Neural cell (in vitro differentiated cells): ENCODE data around the gene PPP2R2B. TPM values are rescaled to one million over a fixed set of nuclear protein-coding genes. Genes with fewer than 3 reads are reported as not detected.

Experiments used
- H2AFZ ChIP-seq: fragments of 200-600, 300-800 bp; sonication (generic), shearing (Covaris generic); 2 replicates; pipeline ENCODE4 v1.6.0; 2014; ENCODE audit warnings: low read depth, mild to moderate bottlenecking, antibody characterized with exemption, low read length, moderate library complexity
- H3F3A ChIP-seq: fragments of 200-600 bp; shearing (Covaris generic); 2 replicates; pipeline ENCODE4 v1.6.1; 2016; ENCODE audit warnings: mild to moderate bottlenecking, moderate library complexity, mixed read lengths, antibody characterized with exemption, low read length; ENCODE audit not compliant: insufficient read depth, poor library complexity, severe bottlenecking
- H3K27ac ChIP-seq: fragments of 200-600, 300-800 bp; sonication (generic), shearing (Covaris generic); 2 replicates; pipeline ENCODE4 v1.5.1; 2014; ENCODE audit warnings: mild to moderate bottlenecking, low read length, moderate library complexity
- H3K27me3 ChIP-seq: fragments of 300-800, 200-600 bp; sonication (generic), shearing (Covaris generic); 2 replicates; pipeline ENCODE4 v1.6.0; 2014; ENCODE audit warnings: mild to moderate bottlenecking, low read depth, low read length, moderate library complexity; ENCODE audit not compliant: insufficient read depth
- H3K36me3 ChIP-seq: fragments of 300-800, 200-600 bp; sonication (generic), shearing (Covaris generic); 2 replicates; pipeline ENCODE4 v1.5.1; 2014; ENCODE audit warnings: mild to moderate bottlenecking, antibody characterized with exemption, low read length, moderate library complexity; ENCODE audit not compliant: insufficient read depth
- H3K4me2 ChIP-seq: fragments of 300-800, 200-600 bp; sonication (generic), shearing (Covaris generic); 2 replicates; pipeline ENCODE4 v1.6.0; 2014; ENCODE audit warnings: mild to moderate bottlenecking, low read length
- H3K4me3 ChIP-seq: fragments of 300-800, 200-600 bp; sonication (generic), shearing (Covaris generic); 2 replicates; pipeline ENCODE4 v1.5.1; 2014; ENCODE audit warnings: mild to moderate bottlenecking, low read length, moderate library complexity
- H3K79me2 ChIP-seq: fragments of 200-600 bp; shearing (Covaris generic); replicated peaks from 2 replicates; pipeline ENCODE4 v1.6.0; 2014; ENCODE audit warnings: mild to moderate bottlenecking, low read length, moderate library complexity; ENCODE audit not compliant: insufficient read depth
- H3K9ac ChIP-seq: fragments of 300-800, 200-600 bp; sonication (generic), shearing (Covaris generic); 2 replicates; pipeline ENCODE4 v1.6.1; 2016; ENCODE audit warnings: mild to moderate bottlenecking, low read length, mixed read lengths
- H3K9me2 ChIP-seq: fragments of 200-600 bp; shearing (Covaris generic); 2 replicates; pipeline ENCODE4 v1.6.1; 2016; ENCODE audit warnings: mild to moderate bottlenecking, low read length, mixed read lengths; ENCODE audit not compliant: insufficient read depth
- H3K9me3 ChIP-seq: fragments of 200-600, 300-800 bp; sonication (generic), shearing (Covaris generic); 2 replicates; pipeline ENCODE4 v1.6.1; 2016; ENCODE audit warnings: mild to moderate bottlenecking, mixed run types, low read length, moderate library complexity, mixed read lengths
- H4K20me1 ChIP-seq: fragments of 200-600 bp; shearing (Covaris generic); 2 replicates; pipeline ENCODE4 v1.6.1; 2016; ENCODE audit warnings: mild to moderate bottlenecking, mixed run types; ENCODE audit not compliant: insufficient read depth
- CTCF ChIP-seq: fragments of 450-650 bp; IDR thresholded peaks from 2 replicates; pipeline ENCODE4 v1.5.1; 2014; ENCODE audit warnings: antibody characterized with exemption, mild to moderate bottlenecking, moderate library complexity; ENCODE audit not compliant: poor library complexity, severe bottlenecking
- EP300 ChIP-seq: fragments of 450-650 bp; conservative IDR thresholded peaks from 2 replicates; pipeline ENCODE4 v1.6.1; 2014; ENCODE audit warnings: antibody characterized with exemption, mild to moderate bottlenecking, moderate library complexity; ENCODE audit not compliant: poor library complexity, severe bottlenecking
- EZH2 ChIP-seq: fragments of 200-600, 300-800 bp; shearing (Covaris generic), sonication (generic); IDR thresholded peaks from 2 replicates; pipeline ENCODE4 v1.6.1; 2014; ENCODE audit warnings: antibody characterized with exemption, low read length, borderline replicate concordance, mild to moderate bottlenecking; ENCODE audit not compliant: insufficient read depth, poor library complexity, severe bottlenecking
- MXI1 ChIP-seq: fragments of 450-650 bp; conservative IDR thresholded peaks from 2 replicates; pipeline ENCODE4 v1.6.1; 2014; ENCODE audit warnings: antibody characterized with exemption, mild to moderate bottlenecking; ENCODE audit not compliant: poor library complexity, severe bottlenecking
- POLR2AphosphoS5 ChIP-seq: IDR thresholded peaks from 2 replicates; pipeline ENCODE4 v1.6.1; 2012
- RAD21 ChIP-seq: fragments of 450-650 bp; conservative IDR thresholded peaks from 2 replicates; pipeline ENCODE4 v1.6.1; 2014; ENCODE audit warnings: antibody characterized with exemption, mild to moderate bottlenecking, moderate library complexity
- REST ChIP-seq: IDR thresholded peaks from 2 replicates; pipeline ENCODE4 v1.6.1; 2012; ENCODE audit warnings: borderline replicate concordance
- SMC3 ChIP-seq: fragments of 450-650 bp; conservative IDR thresholded peaks from 2 replicates; pipeline ENCODE4 v1.6.1; 2014; ENCODE audit warnings: antibody characterized with exemption, mild to moderate bottlenecking, moderate library complexity; ENCODE audit not compliant: poor library complexity
- TAF1 ChIP-seq: IDR thresholded peaks from 2 replicates; pipeline ENCODE4 v1.6.1; 2012; ENCODE audit warnings: low read depth
- polyA plus RNA-seq: library from polyadenylated mRNA; depleted of rRNA; stranded (reverse); fragments of >200 nt; gene quantifications from 2 replicates; pipeline ENCODE4 v1.2.3, GENCODE V29; 2014

PPP2R2B gene
- polyA plus RNA-seq, 1 donor from 2014 or later, result 250 TPM

- Histone ChIP-seq H3K9me3 (no peaks in the 10 kb centered on the region), H4K20me1 (no peaks in the 10 kb centered on the region), H3K36me3 (no peaks in the 10 kb centered on the region), H3K4me3 (no peak overlapping the region), H2AFZ (no peak overlapping the region), H3K27me3 (no peaks in the 10 kb centered on the region), H3K79me2 (no peaks in the 10 kb centered on the region), H3K9ac (no peak overlapping the region), H3K4me2 (no peak overlapping the region), H3K9me2 (no peaks in the 10 kb centered on the region), H3K27ac (no peak overlapping the region), H3F3A (no peaks in the 10 kb centered on the region)
- TF ChIP-seq REST, result no peak
- TF ChIP-seq EZH2, result no peak
- no peak for TF ChIP-seq EP300
- TF ChIP-seq MXI1, result no peak
- peak; percentile 93 for TF ChIP-seq CTCF
- TF ChIP-seq POLR2AphosphoS5, result no peak
- peak; percentile 98 for TF ChIP-seq SMC3
- TF ChIP-seq RAD21, result peak; percentile 97
- TF ChIP-seq TAF1, result no peak
Measured at GRCh38 chr5:146541958-146542849, 336.4 kb downstream of the PPP2R2B start.

DNA sequence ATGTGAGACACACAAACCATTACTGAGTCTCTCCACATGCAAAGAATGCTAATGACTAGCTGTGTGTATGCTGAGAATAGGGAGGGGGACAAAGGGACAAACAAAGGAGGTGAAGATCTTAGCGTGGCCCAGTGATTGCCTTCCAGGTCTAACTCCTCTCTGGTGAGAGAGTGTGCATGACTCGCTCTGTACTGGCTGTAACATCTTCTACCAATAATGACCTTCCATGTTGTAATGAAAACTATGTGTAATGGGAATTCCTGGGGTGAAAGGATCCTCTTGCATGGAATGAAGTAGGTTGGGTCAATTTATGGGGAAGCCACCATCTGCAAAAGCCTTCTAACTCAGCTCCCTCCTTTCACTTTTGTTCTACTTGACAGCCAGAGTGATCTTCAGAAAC, 338.1 kb downstream of the PPP2R2B start:
- H3K27me3 ChIP-seq, result no peaks in the 10 kb centered on the region
- no peaks in the 10 kb centered on the region for H3K79me2 ChIP-seq
- H4K20me1 ChIP-seq, result no peaks in the 10 kb centered on the region
- no peak for TF ChIP-seq POLR2AphosphoS5
- no peak for TF ChIP-seq TAF1
- no peak for TF ChIP-seq EP300
- TF ChIP-seq RAD21, result no peak
- TF ChIP-seq EZH2, result no peak
- TF ChIP-seq SMC3, result no peak
- no peak for TF ChIP-seq REST
- no peak for TF ChIP-seq CTCF
- no peak for TF ChIP-seq MXI1
- no peak overlapping the region for H3K9ac ChIP-seq
- no peaks in the 10 kb centered on the region for H3K36me3 ChIP-seq
- H2AFZ ChIP-seq, result no peak overlapping the region
- H3K4me3 ChIP-seq, result no peak overlapping the region
- H3K9me2 ChIP-seq, result no peaks in the 10 kb centered on the region
- no peaks in the 10 kb centered on the region for H3F3A ChIP-seq
- H3K9me3 ChIP-seq, result no peaks in the 10 kb centered on the region
- H3K27ac ChIP-seq, result no peak overlapping the region
- no peak overlapping the region for H3K4me2 ChIP-seq
